Activated naive CD4-positive, alpha-beta T cell treated with anti-CD3 and anti-CD28 coated beads, Interleukin-2, amount 10 ng/mL, durations not matched to agents 7 days and 5 days (primary cell): ENCODE results near the gene MYO5A.
"Not testable (repeated sequence)": the region's sequence is repeated elsewhere in the genome, so short reads cannot be mapped to it uniquely, and the experiment has no call there.

Experiments
- CTCF ChIA-PET: fragments of 350-600 bp; sonication (Branson Sonifier 250); formaldehyde crosslinking; loops from one replicate; lab custom pipeline; 2021; ENCODE audit warnings: antibody characterized with exemption; lab: Charles Lee
- DNase-seq: peaks from one replicate; pipeline ENCODE4 v3.0.0-alpha.2; 2020
- H3K27ac Mint-ChIP-seq: one replicate; pipeline ENCODE4 v1.8.0; 2021; ENCODE audit warnings: mild to moderate bottlenecking, moderate library complexity, mixed read lengths
- H3K27me3 Mint-ChIP-seq: one replicate; pipeline ENCODE4 v1.8.0; 2021; ENCODE audit warnings: mild to moderate bottlenecking, mixed read lengths
- H3K36me3 Mint-ChIP-seq: one replicate; pipeline ENCODE4 v1.8.0; 2021; ENCODE audit warnings: mixed read lengths
- H3K4me1 Mint-ChIP-seq: one replicate; pipeline ENCODE4 v1.8.0; 2021; ENCODE audit warnings: mixed read lengths
- H3K4me3 Mint-ChIP-seq: one replicate; pipeline ENCODE4 v1.8.0; 2021; ENCODE audit warnings: mild to moderate bottlenecking, moderate library complexity, mixed read lengths
- H3K9me3 Mint-ChIP-seq: one replicate; pipeline ENCODE4 v1.8.0; 2021; ENCODE audit warnings: mixed read lengths

Gene MYO5A

GRCh38 chr15:52558196-52558595, 29.5 kb upstream of the MYO5A start:
- Mint-ChIP-seq H3K4me3 (no peak overlapping the region), H3K4me1 (peaks cover 37% of the 10 kb centered on the region), H3K9me3 (no peaks in the 10 kb centered on the region), H3K27ac (peak overlapping the region; percentile 58), H3K27me3 (no peaks in the 10 kb centered on the region), H3K36me3 (peaks cover 30% of the 10 kb centered on the region)
- peak; percentile 49 for DNase-seq
- CTCF ChIA-PET, result no interaction called here

DNA sequence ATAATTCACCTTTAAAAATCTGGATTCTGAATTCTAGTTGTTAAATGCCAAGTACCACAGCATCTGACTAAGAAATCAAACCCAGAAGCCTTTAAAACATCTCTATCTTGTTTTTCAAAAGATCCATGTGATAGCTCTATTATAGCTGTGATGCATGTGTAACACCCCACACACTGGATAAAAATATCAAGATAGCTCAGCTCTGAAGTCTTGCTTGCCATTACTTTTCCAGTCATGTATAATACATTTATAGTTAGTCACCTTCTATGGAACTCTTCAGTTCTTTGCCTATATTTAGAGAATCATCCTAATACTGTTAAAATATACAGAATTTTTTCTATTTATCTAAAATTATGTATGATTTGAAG, 28.6 kb upstream of the MYO5A start:
- H3K27ac Mint-ChIP-seq, result no peak overlapping the region
- no peaks in the 10 kb centered on the region for H3K27me3 Mint-ChIP-seq
- CTCF ChIA-PET, result no interaction called here
- no peak for DNase-seq
- H3K4me3 Mint-ChIP-seq, result no peak overlapping the region
- peaks cover 26% of the 10 kb centered on the region for H3K36me3 Mint-ChIP-seq
- H3K9me3 Mint-ChIP-seq, result no peaks in the 10 kb centered on the region
- H3K4me1 Mint-ChIP-seq, result peaks cover 34% of the 10 kb centered on the region

- H3K27me3 Mint-ChIP-seq, result no peaks in the 10 kb centered on the region
- H3K36me3 Mint-ChIP-seq, result peaks cover 29% of the 10 kb centered on the region
- no peak overlapping the region for H3K27ac Mint-ChIP-seq
- CTCF ChIA-PET, result no interaction called here
- H3K4me3 Mint-ChIP-seq, result no peak overlapping the region
- DNase-seq, result no peak
- peaks cover 32% of the 10 kb centered on the region for H3K4me1 Mint-ChIP-seq
- H3K9me3 Mint-ChIP-seq, result no peaks in the 10 kb centered on the region
Observed at GRCh38 chr15:52556524-52557273, 28.0 kb upstream of the MYO5A start.

DNA sequence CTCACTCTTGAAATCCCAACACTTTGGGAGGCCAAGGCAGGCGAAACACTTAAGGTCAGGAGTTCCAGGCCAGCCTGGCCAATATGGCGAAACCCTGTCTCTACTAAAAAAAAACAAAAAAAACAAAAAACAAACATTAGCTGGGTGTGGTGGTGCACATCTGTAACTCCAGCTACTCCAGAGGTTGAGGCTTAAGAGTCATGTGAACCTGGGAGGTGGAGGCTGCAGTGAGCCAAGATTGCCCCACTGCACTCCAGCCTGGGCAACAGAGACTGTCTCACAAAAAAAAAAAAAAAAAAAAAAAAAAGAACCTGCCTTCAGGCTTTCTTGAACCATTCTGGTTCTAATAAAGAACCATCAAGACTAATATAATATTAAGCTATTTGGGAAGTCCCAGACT, 23.6 kb upstream of the MYO5A start:
- Mint-ChIP-seq H3K27me3 (no peaks in the 10 kb centered on the region), H3K4me3 (no peak overlapping the region), H3K36me3 (peaks cover 39% of the 10 kb centered on the region), H3K4me1 (no peaks in the 10 kb centered on the region), H3K27ac (no peak overlapping the region), H3K9me3 (no peaks in the 10 kb centered on the region)
- CTCF ChIA-PET, result interaction anchor here (0.6 kb wide), 1 partner anchor 164 kb away, joined by 3 read pairs; no protein-coding TSS in a partner anchor
- no peak for DNase-seq

- CTCF ChIA-PET, result interaction anchor here (0.6 kb wide), 1 partner anchor 164 kb away, joined by 3 read pairs; no protein-coding TSS in a partner anchor
- H3K36me3 Mint-ChIP-seq, result peaks cover 42% of the 10 kb centered on the region
- no peak for DNase-seq
- H3K9me3 Mint-ChIP-seq, result no peaks in the 10 kb centered on the region
- H3K27ac Mint-ChIP-seq, result no peak overlapping the region
- peaks cover under 1% of the 10 kb centered on the region for H3K4me1 Mint-ChIP-seq
- no peak overlapping the region for H3K4me3 Mint-ChIP-seq
- no peaks in the 10 kb centered on the region for H3K27me3 Mint-ChIP-seq
Observed at GRCh38 chr15:52551762-52552161, 23.1 kb upstream of the MYO5A start.

DNA sequence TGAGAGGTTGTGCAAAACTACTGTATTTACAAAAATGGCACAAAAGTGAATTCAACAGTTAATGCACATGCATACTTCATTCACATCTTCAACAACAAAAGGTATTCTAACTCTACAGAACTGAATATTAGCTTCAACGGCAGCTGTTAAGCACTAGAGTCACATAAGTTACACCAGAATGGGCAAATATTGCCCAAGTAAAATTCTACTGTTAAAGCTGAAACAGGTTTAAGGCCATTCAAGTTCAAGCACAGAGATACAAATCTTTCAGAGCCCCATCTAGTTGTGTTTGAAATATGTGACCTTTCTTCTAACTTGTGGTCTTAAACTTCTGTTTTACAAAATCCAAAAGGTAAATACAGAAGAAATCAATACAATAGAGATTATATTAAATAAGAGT, 22.5 kb upstream of the MYO5A start:
- CTCF ChIA-PET, DNase-seq, H3K4me3 Mint-ChIP-seq, H3K9me3 Mint-ChIP-seq, H3K27me3 Mint-ChIP-seq, H3K27ac Mint-ChIP-seq, H3K4me1 Mint-ChIP-seq: not testable (repeated sequence)
- H3K36me3 Mint-ChIP-seq, result peaks cover 43% of the 10 kb centered on the region

GRCh38 chr15:52546031-52546751, 17.5 kb upstream of the MYO5A start:
- H3K4me1 Mint-ChIP-seq, result peaks cover 10% of the 10 kb centered on the region
- peaks cover 8% of the 10 kb centered on the region for H3K27me3 Mint-ChIP-seq
- H3K27ac Mint-ChIP-seq, result peak overlapping the region; percentile 71
- CTCF ChIA-PET, result interaction anchor here (1.3 kb wide), 1 partner anchor 13 kb away, joined by 3 read pairs; no protein-coding TSS in a partner anchor
- peaks cover 8% of the 10 kb centered on the region for H3K9me3 Mint-ChIP-seq
- no peak overlapping the region for H3K4me3 Mint-ChIP-seq
- H3K36me3 Mint-ChIP-seq, result peaks cover 41% of the 10 kb centered on the region
- peak; percentile 34 for DNase-seq

GRCh38 chr15:52540374-52541012, 11.8 kb upstream of the MYO5A start:
- H3K27me3 Mint-ChIP-seq, result peaks cover 16% of the 10 kb centered on the region
- H3K4me1 Mint-ChIP-seq, result peaks cover 1% of the 10 kb centered on the region
- peaks cover 6% of the 10 kb centered on the region for H3K36me3 Mint-ChIP-seq
- no peak overlapping the region for H3K4me3 Mint-ChIP-seq
- H3K27ac Mint-ChIP-seq, result no peak overlapping the region
- CTCF ChIA-PET, result no interaction called here
- no peak for DNase-seq
- peaks cover 17% of the 10 kb centered on the region for H3K9me3 Mint-ChIP-seq

DNA sequence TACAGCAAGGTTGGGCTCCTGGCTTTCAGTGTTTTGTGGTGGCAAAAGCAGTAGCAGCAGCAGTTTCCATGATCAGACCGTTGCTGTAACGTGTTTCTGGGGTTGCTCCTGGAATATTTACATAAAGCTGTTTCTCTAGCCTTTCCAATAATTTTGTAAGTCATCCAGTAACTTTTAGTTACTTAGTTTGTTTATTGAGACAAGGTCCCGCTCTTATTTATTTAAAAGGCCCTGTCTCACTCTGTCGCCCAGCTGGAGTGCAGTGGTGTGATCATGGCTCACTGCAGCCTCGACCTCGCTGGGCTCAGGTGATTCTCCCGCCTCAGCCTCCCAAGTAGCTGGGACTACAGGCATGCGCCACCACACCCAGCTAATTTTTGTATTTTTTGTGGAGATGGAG, 8.8 kb upstream of the MYO5A start:
- Mint-ChIP-seq H3K36me3 (no peaks in the 10 kb centered on the region), H3K27me3 (peaks cover 19% of the 10 kb centered on the region), H3K4me1 (peaks cover 9% of the 10 kb centered on the region), H3K27ac (no peak overlapping the region), H3K9me3 (peaks cover 16% of the 10 kb centered on the region), H3K4me3 (no peak overlapping the region)
- CTCF ChIA-PET, result no interaction called here
- DNase-seq, result no peak

DNA sequence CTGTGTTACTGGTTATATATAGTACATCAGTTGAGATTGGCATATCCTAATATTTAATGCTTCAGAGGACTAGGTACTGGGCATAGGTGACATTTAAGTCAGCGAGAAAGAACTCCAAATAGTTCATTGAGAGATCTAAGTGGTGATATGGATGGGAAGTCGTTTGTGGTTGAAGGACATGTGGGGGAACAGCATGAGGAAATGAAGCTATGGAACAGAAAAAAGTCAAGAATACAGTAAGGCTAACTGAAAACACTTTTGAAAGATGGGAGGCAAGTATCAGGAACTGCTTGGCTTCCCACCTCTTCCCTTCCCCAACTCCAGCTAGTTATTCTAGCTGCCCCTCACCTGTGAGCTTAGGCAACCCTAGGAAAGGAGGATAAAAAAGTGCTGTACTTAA, 3.7 kb upstream of the MYO5A start:
- Mint-ChIP-seq H3K27ac (no peak overlapping the region), H3K4me1 (peaks cover 25% of the 10 kb centered on the region), H3K27me3 (peaks cover 40% of the 10 kb centered on the region), H3K4me3 (no peak overlapping the region), H3K36me3 (no peaks in the 10 kb centered on the region), H3K9me3 (no peaks in the 10 kb centered on the region)
- no peak for DNase-seq
- CTCF ChIA-PET, result interaction anchor here (1.5 kb wide), 1 partner anchor 13 kb away, joined by 3 read pairs; no protein-coding TSS in a partner anchor

GRCh38 chr15:52529940-52530339, 1.3 kb upstream of the MYO5A start:
- peaks cover 40% of the 10 kb centered on the region for H3K27me3 Mint-ChIP-seq
- CTCF ChIA-PET, result interaction anchor here (2.5 kb wide), 1 partner anchor 199 kb away, joined by 7 read pairs; no protein-coding TSS in a partner anchor
- H3K27ac Mint-ChIP-seq, result peak overlapping the region; percentile 9
- H3K4me1 Mint-ChIP-seq, result peaks cover 27% of the 10 kb centered on the region
- H3K4me3 Mint-ChIP-seq, result peak overlapping the region; percentile 69
- H3K9me3 Mint-ChIP-seq, result no peaks in the 10 kb centered on the region
- H3K36me3 Mint-ChIP-seq, result no peaks in the 10 kb centered on the region
- DNase-seq, result no peak

- H3K27ac Mint-ChIP-seq, result peak overlapping the region; percentile 9
- no peaks in the 10 kb centered on the region for H3K9me3 Mint-ChIP-seq
- CTCF ChIA-PET, result interaction anchor here (1.0 to 2.5 kb wide), 2 partner anchors 33 to 198 kb away, joined by 3 to 7 read pairs; no protein-coding TSS in a partner anchor
- peaks cover 25% of the 10 kb centered on the region for H3K4me1 Mint-ChIP-seq
- peak overlapping the region; percentile 69 for H3K4me3 Mint-ChIP-seq
- H3K27me3 Mint-ChIP-seq, result peaks cover 40% of the 10 kb centered on the region
- DNase-seq, result peak; percentile 33
- H3K36me3 Mint-ChIP-seq, result no peaks in the 10 kb centered on the region
Observed at GRCh38 chr15:52529341-52529924, 753 bp upstream of the MYO5A start.

GRCh38 chr15:52527911-52528563, 643 bp downstream of the MYO5A start:
- H3K9me3 Mint-ChIP-seq, result no peaks in the 10 kb centered on the region
- peaks cover 25% of the 10 kb centered on the region for H3K4me1 Mint-ChIP-seq
- no peaks in the 10 kb centered on the region for H3K36me3 Mint-ChIP-seq
- DNase-seq, result peak; percentile 55
- CTCF ChIA-PET, result interaction anchor here (1.0 to 2.5 kb wide), 6 partner anchors 24 to 206 kb away, joined by 3 to 7 read pairs (median 5); partner anchors contain the start of gene ATOSA
- H3K4me3 Mint-ChIP-seq, result peak overlapping the region; percentile 92
- peaks cover 36% of the 10 kb centered on the region for H3K27me3 Mint-ChIP-seq
- peak overlapping the region; percentile 80 for H3K27ac Mint-ChIP-seq
